GM21825 (cell line): ENCODE data around the gene ATF6B.

Experiments
- ATAC-seq: cut with Tn5 transposase; IDR thresholded peaks from one replicate; pipeline ENCODE4 v1.9.1; 2021; ENCODE audit warnings: mild to moderate bottlenecking, moderate library complexity; ENCODE audit not compliant: unreplicated experiment

Gene ATF6B

DNA sequence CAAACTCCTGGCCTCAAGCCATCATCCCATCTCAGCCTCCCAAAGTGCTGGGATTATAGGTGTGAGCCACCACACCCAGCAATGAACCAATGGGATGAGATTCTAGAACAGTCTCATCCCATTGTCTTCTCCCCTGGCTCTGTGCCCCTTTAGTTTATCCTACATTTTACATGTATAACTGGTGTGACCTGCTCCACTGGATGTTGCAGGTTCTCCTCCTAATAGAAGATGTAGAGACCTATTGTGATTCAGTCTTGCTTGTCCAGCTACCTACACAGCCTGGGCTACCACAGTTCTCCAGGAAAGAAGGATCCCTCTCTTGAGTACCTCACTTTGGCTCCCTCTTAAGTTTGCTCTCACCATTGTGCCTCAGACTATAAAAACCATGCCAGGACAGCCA is 4.1 kb upstream of the ATF6B start:
- no peak for ATAC-seq

DNA sequence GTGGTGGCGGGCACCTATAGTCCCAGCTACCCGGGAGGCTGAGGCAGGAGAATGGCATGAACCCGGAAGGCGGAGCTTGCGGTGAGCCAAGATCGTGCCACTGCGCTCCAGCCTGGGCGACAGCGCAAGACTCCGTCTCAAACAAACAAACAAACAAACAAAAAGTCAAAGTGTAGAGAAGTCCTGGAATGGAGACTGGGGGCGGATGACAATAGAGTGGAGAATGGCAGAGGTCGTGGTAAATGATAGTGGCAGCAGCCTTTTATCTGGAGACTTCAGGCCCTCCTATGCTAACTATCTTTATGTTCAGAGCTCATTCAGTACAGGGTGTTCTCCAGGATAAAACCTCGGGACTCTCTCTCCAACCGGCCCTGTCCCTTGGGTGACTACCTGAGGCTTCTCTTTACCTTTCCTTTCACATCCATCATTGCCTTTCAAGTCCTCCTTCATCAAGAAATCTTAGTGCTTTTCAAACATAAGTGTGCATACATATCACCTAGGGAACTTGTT is 3.4 kb upstream of the ATF6B start:
- no peak for ATAC-seq

DNA sequence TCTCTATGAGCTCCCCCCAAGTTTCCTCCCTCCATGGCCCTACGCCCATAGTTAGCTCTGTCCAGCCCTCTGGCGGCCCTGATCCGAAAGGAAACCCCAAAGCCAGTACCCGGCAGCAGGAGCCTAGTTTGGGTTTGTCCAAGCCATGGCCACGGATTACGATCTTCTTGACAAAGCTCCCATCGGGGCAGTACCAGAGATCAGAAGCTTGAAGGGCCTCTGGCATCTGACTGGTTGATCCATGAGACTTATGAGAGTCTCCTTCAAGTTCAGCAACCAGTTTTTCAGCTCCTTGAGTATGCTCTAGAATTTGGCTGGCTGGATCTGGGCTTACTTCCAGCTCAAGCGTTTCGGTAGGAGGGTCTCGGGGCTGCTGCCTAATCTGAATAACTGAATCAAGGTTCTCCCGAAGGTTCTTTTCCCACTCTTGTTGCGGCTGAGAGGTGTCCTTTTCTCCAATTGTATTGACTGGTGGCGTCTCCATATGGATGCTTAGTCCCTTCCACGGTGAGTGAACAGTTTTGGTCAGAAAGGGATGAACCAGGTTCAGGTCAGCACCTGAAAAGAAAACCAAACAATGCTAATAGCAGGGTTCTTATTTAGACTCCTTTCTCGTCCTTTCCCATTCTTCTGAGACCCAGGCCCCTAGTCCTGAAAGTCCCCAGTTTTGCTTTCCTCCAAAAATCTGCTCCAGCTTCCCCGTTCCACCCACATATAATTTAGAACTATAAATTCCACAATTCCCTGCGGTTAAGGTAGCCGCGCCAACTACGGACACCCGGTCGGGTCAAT is 1.4 kb upstream of the ATF6B start:
- peak; percentile 22 for ATAC-seq

DNA sequence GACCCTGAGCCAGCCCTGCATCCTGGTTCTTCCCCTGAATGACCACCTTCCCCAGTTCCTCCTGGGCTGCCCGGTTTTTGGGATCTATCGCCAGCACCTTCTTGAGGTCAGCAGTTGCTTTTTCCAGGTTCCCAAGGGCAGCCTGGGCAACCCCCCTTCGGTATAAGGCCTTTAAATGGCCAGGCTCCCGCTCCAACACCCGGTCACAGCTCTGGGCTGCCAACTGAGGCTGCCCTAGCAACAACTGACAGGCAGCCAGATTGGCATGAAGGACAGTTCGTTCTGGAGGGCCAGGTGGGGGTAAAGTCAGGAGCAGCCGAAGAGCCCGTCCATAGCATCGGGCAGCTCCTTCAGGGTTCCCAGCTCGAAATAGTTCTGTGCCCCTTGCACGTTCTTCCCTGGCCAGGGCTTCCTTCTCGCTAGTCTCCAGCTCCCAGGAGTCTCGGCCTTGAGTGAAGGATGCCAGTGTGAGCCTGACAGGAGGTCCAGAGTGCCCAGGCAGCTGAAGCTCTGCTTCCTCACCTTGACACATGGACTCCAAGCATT is 778 bp upstream of the ATF6B start:
- no peak for ATAC-seq

DNA sequence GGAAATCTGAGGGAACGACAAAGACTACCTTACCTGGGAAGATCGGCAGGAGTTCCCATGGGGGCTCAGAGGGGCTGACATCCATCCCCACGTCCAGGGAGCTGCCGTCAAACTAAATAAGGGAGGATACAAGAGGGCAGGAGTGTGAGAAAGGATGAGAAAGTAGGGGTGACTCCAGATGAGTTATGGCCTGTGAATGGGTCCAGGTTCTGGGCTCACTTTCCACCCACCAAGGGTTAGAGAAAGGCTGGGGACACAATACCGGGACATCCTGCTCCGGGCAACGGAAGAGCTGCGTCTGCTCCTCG is 683 bp downstream of the ATF6B start:
- ATAC-seq: no peak

GRCh38 chr6:32126880-32127279 is 1.2 kb downstream of the ATF6B start:
- ATAC-seq: no peak

DNA sequence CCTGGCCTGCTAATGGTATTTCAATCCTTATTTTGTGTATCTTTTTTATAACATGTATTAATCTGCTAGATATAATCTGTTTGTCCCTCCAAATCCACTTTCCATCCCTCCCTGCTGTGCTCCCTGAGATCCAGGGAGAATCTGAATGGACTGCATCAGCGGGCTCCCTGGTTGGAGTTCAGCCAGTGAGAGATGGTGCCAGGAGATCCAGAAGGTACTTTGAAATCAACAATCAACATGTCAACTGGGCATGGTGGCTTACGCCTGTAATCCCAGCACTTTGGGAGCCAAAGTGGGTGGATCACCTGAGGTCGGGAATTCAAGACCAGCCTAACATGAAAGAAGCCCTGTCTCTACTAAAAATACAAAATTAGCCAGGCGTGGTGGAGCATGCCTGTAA is 4.4 kb downstream of the ATF6B start:
- ATAC-seq: no peak

GRCh38 chr6:32120573-32121059 is 7.4 kb downstream of the ATF6B start:
- no peak for ATAC-seq

DNA sequence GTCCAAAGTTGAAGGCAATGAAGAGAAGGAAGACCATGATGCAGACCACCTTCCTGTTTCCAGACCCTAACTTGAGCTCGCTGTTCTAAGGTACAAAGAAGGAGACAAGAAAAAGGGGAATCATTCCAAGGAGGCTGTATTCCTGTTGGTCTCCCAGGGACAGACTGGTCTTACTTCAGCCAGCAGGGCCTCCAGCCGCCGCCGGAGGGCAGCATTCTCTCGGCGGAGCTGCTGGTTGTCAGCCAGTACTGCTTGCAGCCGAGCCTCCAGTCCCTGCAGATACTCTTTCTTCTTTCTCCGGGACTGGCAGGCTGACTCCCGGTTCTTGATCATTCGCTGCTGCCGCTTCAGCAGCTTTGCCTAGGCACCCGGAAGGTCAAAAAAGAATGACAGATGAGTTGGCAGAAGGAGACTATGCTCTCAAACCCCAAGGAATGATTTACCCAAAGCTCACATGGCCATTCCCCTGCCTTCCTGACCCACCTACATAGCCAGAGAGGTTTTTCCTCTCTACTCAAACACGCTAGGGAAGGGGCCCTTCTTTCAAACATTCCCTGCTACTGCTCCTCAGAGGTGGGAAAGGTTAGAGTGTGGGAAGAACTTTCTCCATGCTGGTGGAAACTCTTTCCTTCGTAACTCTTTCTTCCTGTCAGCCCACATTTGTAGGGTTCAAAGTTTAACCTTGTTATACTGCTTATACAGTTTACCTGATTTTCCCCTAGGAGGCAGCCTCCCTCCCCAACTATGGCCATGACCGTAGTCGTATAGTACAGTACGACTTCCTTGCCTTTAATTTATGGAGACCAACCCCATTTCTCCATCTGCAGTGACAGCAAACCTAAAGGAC is 9.0 kb downstream of the ATF6B start:
- ATAC-seq: no peak

DNA sequence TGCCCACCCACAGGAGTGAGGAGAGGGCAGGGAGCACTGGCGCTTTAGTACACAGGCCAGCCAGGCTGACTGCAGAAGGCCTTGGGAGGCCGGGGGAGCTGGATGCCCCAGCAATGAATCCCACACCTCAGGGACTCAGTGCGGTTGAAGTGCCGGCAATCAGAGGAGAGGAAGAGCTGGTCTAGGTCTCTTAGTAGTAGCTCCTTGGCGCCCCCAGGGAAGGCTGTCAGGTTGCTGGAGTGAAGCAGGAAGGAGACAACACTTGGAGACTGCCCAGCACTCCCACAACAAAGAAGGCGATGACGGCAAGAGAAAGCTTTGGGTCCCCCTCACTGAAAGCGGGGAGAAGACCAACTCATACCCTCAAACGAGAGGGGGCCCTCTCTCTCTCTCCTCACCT is 10.6 kb downstream of the ATF6B start:
- ATAC-seq: no peak

DNA sequence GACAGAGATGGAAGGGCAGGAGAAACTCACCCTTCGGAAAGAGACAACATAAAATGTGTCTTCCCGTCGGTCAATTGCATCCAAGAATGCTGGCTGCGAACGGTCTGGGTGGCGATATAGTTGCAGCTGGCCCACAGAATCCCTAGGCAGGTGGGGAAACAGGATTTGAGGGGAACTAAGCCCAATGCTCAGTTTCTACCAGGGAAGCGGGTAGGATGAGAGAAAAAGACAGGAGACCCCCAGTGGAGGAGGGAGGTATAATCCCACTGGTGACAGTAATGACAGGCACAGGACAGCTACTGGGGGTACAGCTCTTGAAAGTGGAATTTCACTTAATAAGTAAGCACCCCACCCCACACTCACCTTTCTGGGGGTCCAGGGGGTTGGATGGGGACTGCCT is 11.4 kb downstream of the ATF6B start:
- no peak for ATAC-seq

- ATAC-seq: no peak
These were observed 12.4 kb downstream of the ATF6B start for GRCh38 chr6:32115623-32116022.

DNA sequence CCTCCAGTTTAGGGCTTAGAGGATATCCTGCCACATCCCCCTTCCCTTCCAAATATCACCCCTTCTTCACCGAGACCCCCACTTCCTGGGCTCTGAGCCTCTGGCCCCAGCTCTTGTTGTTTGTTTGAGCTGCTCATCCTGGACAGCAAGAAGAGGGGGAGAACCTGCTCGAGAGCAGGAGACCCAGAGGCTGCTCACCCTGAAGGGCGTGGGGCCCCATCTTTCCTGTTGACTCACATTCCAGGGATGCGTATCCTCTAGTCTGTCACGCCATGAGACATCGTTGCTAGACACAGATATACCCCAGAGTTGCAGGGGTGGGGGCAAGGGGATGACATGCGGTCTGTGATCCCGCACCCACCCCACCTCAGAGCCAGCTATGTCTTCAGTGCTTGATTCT is 13.2 kb downstream of the ATF6B start:
- ATAC-seq: no peak

DNA sequence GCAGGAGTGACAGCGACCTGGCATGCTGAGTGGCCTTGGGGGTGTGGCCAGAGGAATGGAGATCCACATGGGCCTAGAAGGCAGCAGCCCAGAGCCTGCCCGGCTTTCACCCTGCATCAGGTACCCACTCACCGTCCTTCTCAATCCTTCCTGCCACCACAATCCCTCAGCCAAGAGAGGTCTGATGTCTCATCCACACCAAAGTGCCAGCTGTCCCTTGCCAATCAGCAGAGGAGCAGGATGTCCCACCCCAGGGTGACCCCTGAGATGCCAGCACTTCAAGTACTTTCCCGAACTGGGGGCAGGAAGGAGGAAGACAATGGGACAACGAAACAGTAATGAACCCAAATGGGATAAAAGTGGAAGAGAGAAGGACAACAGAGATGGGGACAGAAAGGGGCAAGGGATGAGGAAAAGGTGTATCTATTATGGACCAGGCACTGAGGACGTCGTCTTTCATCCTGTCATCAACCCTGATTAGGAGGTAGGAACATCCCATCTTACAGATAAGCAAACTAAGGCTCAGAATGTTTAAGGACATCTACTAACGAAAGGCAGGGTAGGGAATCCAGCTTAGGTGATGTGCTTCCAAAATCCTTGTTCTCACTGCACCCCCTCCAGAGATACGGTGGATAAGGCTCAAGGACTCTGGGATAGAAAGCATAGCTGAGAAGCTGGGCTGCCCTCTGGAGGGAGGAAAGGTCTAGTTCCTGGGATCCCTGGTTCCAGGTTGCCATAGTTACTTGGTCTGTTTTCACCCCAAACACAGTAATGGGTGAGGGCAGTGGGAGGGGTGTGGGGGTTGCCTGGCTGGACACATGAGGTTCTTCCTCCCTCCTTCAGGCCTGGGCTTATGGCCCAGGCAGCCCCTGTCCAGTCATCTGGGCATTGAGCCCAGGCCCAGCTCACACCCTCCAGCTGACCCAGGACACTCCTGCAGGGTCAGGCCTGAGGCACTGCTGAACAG is 14.4 kb downstream of the ATF6B start:
- no peak for ATAC-seq

- no peak for ATAC-seq
These were observed 15.5 kb downstream of the ATF6B start for GRCh38 chr6:32112431-32112980.

DNA sequence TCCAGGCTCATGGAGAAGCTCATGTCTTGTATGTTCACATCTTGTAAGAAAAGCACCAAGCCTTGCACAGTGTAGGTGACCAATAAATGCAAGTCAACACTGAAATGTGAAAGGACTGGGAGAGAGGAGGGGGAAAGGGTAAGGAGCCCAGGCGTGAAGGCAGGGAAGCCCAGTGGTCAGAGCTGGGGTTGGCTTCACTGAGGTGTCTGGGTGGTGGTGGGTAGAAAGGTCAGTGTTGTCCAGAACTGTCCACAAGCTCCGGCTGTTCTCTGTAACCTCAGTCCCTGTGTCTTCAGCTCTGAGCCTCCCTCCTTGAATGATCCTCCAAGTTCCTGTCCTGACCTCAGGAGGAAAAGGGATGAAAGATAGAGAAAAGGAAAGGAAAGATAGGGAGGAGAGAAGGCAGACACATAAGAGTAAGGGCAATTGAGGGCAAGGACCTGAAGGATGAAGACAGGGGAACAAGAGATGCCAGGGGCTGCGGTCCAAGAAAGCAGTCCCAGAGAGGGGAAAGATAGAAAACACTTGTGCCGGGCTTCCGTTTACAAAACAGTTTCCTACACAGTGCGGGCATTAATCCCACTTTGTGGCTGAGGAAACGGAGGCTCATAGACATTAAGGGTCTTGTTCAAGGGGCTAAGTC is 16.5 kb downstream of the ATF6B start:
- ATAC-seq: no peak

GRCh38 chr6:32110632-32111031 is 17.4 kb downstream of the ATF6B start:
- ATAC-seq: no peak

- no peak for ATAC-seq
These were observed 18.3 kb downstream of the ATF6B start for GRCh38 chr6:32109765-32110160.

- ATAC-seq: no peak
These were observed 18.8 kb downstream of the ATF6B start, which contains the start of gene TNXB for GRCh38 chr6:32109114-32109764. Gene TNXB, minus strand, starts transcription at chr6:32109338. Its CDS starts 11,140 bp downstream, at chr6:32098198.
